Measurements from ENCODE around the gene REPIN1. TPM values are rescaled to one million over a fixed set of nuclear protein-coding genes. Genes with fewer than 3 reads are reported as not detected.
A peak's percentile ranks its signal among the peaks of the same experiment; 100 is the strongest.

REPIN1 gene
- total and polyA plus RNA-seq, 9 of the 15 experiments (the other 6 are each of a cell fraction or from before 2014, with no cell fraction given): 8.1 to 283 (median 94.3) TPM

GRCh38 chr7:150359622-150360362 is 8.8 kb upstream of the REPIN1 start (continued):
- TF ChIP-seq DNMT1 (IDR thresholded peaks at IDR 0.05) (no peak), ZNF224 (CRISPR knock-in tag; IDR thresholded peaks at IDR 0.05) (peak; percentile 78; the same call in 1 of the 2 replicates), POLR2AphosphoS5 (IDR thresholded peaks at IDR 0.05; ENCODE audit: control insufficient read depth, insufficient read depth, low read depth, low read length) (no peak), ZNF766 (CRISPR knock-in tag; conservative IDR thresholded peaks at IDR 0.05) (no peak), ZNF551 (CRISPR knock-in tag; IDR thresholded peaks at IDR 0.05) (no peak), RCOR1 (IDR thresholded peaks at IDR 0.05; ENCODE audit: borderline replicate concordance in 1 of 2, low read depth in 2 of 2, low read length in 2 of 2) (no peak), ZBTB8A (IDR thresholded peaks at IDR 0.05; ENCODE audit: partially characterized antibody) (no peak), ZFPM2 (CRISPR knock-in tag; IDR thresholded peaks at IDR 0.05) (no peak), RB1 (IDR thresholded peaks at IDR 0.05; ENCODE audit: low read depth) (no peak), TCF7 (IDR thresholded peaks at IDR 0.05; ENCODE audit: borderline replicate concordance) (no peak), SOX6 (IDR thresholded peaks at IDR 0.05) (no peak), ZNF124 (CRISPR knock-in tag; IDR thresholded peaks at IDR 0.05) (no peak), ZBED1 (IDR thresholded peaks at IDR 0.05) (no peak), E2F6 (IDR thresholded peaks at IDR 0.05; ENCODE audit: borderline replicate concordance in 1 of 2, extremely low read depth in 1 of 2, insufficient read depth in 1 of 2, insufficient read length in 1 of 2, low read depth in 1 of 2, low read length in 1 of 2, poor library complexity in 1 of 2, severe bottlenecking in 1 of 2) (no peak), NFE2 (IDR thresholded peaks at IDR 0.05; ENCODE audit: low read depth) (no peak), SMAD1 (IDR thresholded peaks at IDR 0.05; ENCODE audit: low read depth, low read length, partially characterized antibody) (no peak), YY1 (IDR thresholded peaks at IDR 0.05; ENCODE audit: borderline replicate concordance in 1 of 3, control insufficient read depth in 1 of 3, extremely low read depth in 1 of 3, insufficient read depth in 3 of 3, insufficient read length in 1 of 3, insufficient replicate concordance in 2 of 3, low read depth in 1 of 3, low read length in 2 of 3) (no peak), ZNF699 (CRISPR knock-in tag; IDR thresholded peaks at IDR 0.05; ENCODE audit: insufficient replicate concordance) (no peak), HNRNPL (IDR thresholded peaks at IDR 0.05; ENCODE audit: low read depth, low read length) (no peak), NKRF (IDR thresholded peaks at IDR 0.05; ENCODE audit: borderline replicate concordance) (peak; percentile 75; the same call in 1 of the 2 replicates), POLR2AphosphoS2 (IDR thresholded peaks at IDR 0.05; ENCODE audit: low read length) (no peak), NFATC3 (IDR thresholded peaks at IDR 0.05) (no peak), ZNF146 (CRISPR knock-in tag; IDR thresholded peaks at IDR 0.05; ENCODE audit: unreplicated experiment) (no peak), ZNF133 (CRISPR knock-in tag; IDR thresholded peaks at IDR 0.05) (no peak), TGIF2 (CRISPR knock-in tag; IDR thresholded peaks at IDR 0.05) (no peak), CTBP1 (IDR thresholded peaks at IDR 0.05; ENCODE audit: borderline replicate concordance) (no peak), ZNF311 (CRISPR knock-in tag; IDR thresholded peaks at IDR 0.05) (no peak), ZNF695 (CRISPR knock-in tag; IDR thresholded peaks at IDR 0.05) (no peak)

All from K562 (cell line).